Suprapubic skin (tissue), 3 donors: ENCODE data around the gene CDK5.

ENCODE experiments used
- EP300 ChIP-seq: sonication (generic); formaldehyde crosslinking; IDR thresholded peaks from one replicate; pipeline ENCODE4 v1.6.1; 2017; ENCODE audit warnings: antibody characterized with exemption
- POLR2A ChIP-seq, 2 donors: fragments of 450-650 bp; IDR thresholded peaks; one replicate each; pipeline ENCODE4 v1.6.1; 2017; ENCODE audit warnings: antibody characterized with exemption in 2 of 2, mild to moderate bottlenecking in 2 of 2, moderate library complexity in 2 of 2
- TF ChIP-seq, protein P1 (sequence below), 2 donors: fragments of 200-600 bp in 1 of 2; fragments of 450-650 bp in 1 of 2; sonication (generic) in 1 of 2; IDR thresholded peaks; one replicate each; pipeline ENCODE4 v1.5.1; 2016 to 2019; ENCODE audit warnings: antibody characterized with exemption in 2 of 2, mild to moderate bottlenecking in 1 of 2, moderate library complexity in 1 of 2

DNA sequence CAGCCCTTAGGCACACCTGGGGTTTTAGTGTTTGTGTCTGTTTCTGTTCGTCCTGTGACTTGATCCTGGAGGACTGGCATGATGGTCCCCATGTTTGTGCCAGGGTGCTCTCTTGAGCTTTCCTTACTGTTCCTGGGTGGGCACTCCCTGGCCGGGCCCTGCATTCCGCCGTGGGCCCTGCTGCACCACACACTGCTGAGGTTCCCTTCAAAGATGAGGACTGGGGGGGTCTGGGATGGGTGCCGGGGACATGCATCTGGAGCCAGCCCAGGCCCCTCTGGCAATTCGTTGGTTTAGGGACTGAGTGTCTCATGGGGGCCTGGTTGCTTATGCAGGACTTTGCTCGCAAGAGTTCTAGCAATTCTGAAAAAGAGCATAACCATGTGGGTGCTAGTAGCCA lies 33.3 kb upstream of the CDK5 start:
- TF ChIP-seq, protein P1, sequence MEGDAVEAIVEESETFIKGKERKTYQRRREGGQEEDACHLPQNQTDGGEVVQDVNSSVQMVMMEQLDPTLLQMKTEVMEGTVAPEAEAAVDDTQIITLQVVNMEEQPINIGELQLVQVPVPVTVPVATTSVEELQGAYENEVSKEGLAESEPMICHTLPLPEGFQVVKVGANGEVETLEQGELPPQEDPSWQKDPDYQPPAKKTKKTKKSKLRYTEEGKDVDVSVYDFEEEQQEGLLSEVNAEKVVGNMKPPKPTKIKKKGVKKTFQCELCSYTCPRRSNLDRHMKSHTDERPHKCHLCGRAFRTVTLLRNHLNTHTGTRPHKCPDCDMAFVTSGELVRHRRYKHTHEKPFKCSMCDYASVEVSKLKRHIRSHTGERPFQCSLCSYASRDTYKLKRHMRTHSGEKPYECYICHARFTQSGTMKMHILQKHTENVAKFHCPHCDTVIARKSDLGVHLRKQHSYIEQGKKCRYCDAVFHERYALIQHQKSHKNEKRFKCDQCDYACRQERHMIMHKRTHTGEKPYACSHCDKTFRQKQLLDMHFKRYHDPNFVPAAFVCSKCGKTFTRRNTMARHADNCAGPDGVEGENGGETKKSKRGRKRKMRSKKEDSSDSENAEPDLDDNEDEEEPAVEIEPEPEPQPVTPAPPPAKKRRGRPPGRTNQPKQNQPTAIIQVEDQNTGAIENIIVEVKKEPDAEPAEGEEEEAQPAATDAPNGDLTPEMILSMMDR (IDR thresholded peaks at IDR 0.05), result no peak
- TF ChIP-seq POLR2A (IDR thresholded peaks at IDR 0.05) (no peak), EP300 (no peak)
